ENCODE measurements around the gene UBXN10. TPM values are rescaled to one million over a fixed set of nuclear protein-coding genes. Genes with fewer than 3 reads are reported as not detected.

UBXN10 gene
- total RNA-seq, 4 donors from 2014 or later: 0.18 to 4.3 (median 0.19) TPM; not detected in 1

DNA sequence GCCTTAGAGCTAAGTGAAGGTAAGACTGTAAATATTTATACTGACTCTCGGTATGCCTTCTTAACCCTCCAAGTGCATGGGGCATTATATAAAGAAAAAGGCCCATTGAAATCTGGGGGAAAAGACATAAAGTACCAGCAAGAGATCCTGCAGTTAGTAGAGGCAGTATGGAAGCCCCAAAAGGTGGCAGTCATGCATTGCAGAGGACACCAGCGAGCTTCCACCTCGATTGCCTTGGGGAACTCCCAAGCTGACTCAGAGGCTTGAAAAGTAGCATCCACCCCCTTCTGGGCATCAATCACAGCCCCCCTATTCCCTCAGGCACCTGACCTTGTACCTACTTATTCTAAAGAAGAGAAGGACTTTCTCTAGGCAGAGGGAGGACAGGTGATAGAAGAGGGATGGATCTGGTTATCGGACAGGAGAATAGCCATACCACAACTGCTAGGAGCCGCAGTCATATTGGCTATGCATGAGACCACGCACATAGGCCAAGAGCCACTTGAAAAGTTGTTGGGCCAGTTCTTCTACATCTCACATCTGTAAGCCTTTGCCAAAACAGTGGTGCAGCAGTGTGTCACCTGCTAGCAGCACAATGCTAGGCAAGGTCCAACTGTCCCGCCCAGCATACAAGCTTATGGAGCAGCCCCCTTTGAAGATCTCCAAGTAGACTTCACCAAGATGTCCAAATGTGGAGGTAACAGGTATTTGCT, 27.4 kb upstream of the UBXN10 start:
- no peak overlapping the region for H3K4me3 ChIP-seq
- intact Hi-C loops (cut with DNase I; ENCODE audit: low total_unique reads) (no loop called here), in situ Hi-C loops (cut with MboI; ENCODE audit: low sequenced_read_pairs in 4 of 4) (loop anchor here in 3 of 4 donors (5.0 to 10.0 kb wide), 2 partner anchors 244 to 246 kb away; no protein-coding TSS in a partner anchor)
- TF ChIP-seq, protein P1, sequence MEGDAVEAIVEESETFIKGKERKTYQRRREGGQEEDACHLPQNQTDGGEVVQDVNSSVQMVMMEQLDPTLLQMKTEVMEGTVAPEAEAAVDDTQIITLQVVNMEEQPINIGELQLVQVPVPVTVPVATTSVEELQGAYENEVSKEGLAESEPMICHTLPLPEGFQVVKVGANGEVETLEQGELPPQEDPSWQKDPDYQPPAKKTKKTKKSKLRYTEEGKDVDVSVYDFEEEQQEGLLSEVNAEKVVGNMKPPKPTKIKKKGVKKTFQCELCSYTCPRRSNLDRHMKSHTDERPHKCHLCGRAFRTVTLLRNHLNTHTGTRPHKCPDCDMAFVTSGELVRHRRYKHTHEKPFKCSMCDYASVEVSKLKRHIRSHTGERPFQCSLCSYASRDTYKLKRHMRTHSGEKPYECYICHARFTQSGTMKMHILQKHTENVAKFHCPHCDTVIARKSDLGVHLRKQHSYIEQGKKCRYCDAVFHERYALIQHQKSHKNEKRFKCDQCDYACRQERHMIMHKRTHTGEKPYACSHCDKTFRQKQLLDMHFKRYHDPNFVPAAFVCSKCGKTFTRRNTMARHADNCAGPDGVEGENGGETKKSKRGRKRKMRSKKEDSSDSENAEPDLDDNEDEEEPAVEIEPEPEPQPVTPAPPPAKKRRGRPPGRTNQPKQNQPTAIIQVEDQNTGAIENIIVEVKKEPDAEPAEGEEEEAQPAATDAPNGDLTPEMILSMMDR (IDR thresholded peaks at IDR 0.05 in 4 of 5, conservative IDR thresholded peaks at IDR 0.05 in 1 of 5): no peak
- no peak for TF ChIP-seq POLR2A (IDR thresholded peaks at IDR 0.05)
- ATAC-seq (no peak), DNase-seq (no peak)
- no peak overlapping the region for H3K27ac ChIP-seq
- no peaks in the 10 kb centered on the region for H3K9me3 ChIP-seq
- peaks cover 0 to 3% (median 0%) of the 10 kb centered on the region in 3 donors for H3K27me3 ChIP-seq
- no peaks in the 10 kb centered on the region for H3K36me3 ChIP-seq
- peaks cover 0 to 3% of the 10 kb centered on the region in 2 donors for H3K4me1 ChIP-seq

DNA sequence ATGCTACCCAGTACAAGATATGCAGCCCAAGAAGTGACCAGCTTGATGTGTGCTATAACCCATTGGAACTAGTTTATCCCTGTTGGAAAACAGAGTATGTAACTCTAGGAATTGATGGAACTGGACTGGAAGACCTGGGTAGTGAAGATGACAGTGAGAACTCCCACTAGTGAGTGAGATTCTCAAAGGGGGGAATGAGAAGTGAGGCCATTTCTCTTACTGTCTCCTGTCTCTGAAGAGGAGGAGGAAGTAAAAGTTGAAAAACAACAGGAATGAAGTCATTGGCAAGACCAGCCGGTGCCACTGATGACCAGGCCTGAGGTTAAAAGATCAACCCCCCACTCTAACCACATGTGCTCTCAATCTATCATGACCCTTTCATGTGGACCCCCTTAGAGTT, 25.9 kb upstream of the UBXN10 start:
- in situ Hi-C loops (cut with MboI; ENCODE audit: low sequenced_read_pairs in 4 of 4) (no loop called here), intact Hi-C loops (cut with DNase I; ENCODE audit: low total_unique reads) (no loop called here)
- no peak for ATAC-seq
- H3K4me3 ChIP-seq: no peak overlapping the region
- H3K4me1 ChIP-seq: peaks cover 0 to 7% of the 10 kb centered on the region in 2 donors
- TF ChIP-seq, protein P1 (IDR thresholded peaks at IDR 0.05 in 4 of 5, conservative IDR thresholded peaks at IDR 0.05 in 1 of 5): no peak
- TF ChIP-seq POLR2A (IDR thresholded peaks at IDR 0.05): no peak
- peaks cover 0 to 3% (median 0%) of the 10 kb centered on the region in 3 donors for H3K27me3 ChIP-seq
- no peak overlapping the region for H3K27ac ChIP-seq
- no peaks in the 10 kb centered on the region for H3K9me3 ChIP-seq
- no peaks in the 10 kb centered on the region for H3K36me3 ChIP-seq
- no peak for DNase-seq

GRCh38 chr1:20164694-20165202, 21.1 kb upstream of the UBXN10 start:
- no peak overlapping the region for H3K4me3 ChIP-seq
- in situ Hi-C loops (cut with MboI; ENCODE audit: low sequenced_read_pairs in 4 of 4): no loop called here
- no peaks in the 10 kb centered on the region for H3K36me3 ChIP-seq
- ATAC-seq (peak in 1 of 2 donors; percentile 61), DNase-seq (peak; percentile 29 to 40)
- peak overlapping the region in 1 of 4 donors; percentile 23 for H3K27ac ChIP-seq
- intact Hi-C loops (cut with DNase I; ENCODE audit: low total_unique reads): no loop called here
- no peak for TF ChIP-seq POLR2A (IDR thresholded peaks at IDR 0.05)
- TF ChIP-seq, protein P1 (IDR thresholded peaks at IDR 0.05 in 4 of 5, conservative IDR thresholded peaks at IDR 0.05 in 1 of 5): no peak
- H3K9me3 ChIP-seq: no peaks in the 10 kb centered on the region
- peaks cover 0 to 4% (median 3%) of the 10 kb centered on the region in 3 donors for H3K27me3 ChIP-seq
- peaks cover 0 to 8% of the 10 kb centered on the region in 2 donors for H3K4me1 ChIP-seq

- no peak overlapping the region for H3K27ac ChIP-seq
- H3K36me3 ChIP-seq: no peaks in the 10 kb centered on the region
- intact Hi-C loops (cut with DNase I; ENCODE audit: low total_unique reads): no loop called here
- H3K27me3 ChIP-seq: peaks cover 0 to 4% (median 3%) of the 10 kb centered on the region in 3 donors
- peaks cover 0 to 8% of the 10 kb centered on the region in 2 donors for H3K4me1 ChIP-seq
- no peak for DNase-seq
- H3K9me3 ChIP-seq: no peaks in the 10 kb centered on the region
- no peak for ATAC-seq
- in situ Hi-C loops (cut with MboI; ENCODE audit: low sequenced_read_pairs in 4 of 4): no loop called here
- no peak for TF ChIP-seq POLR2A (IDR thresholded peaks at IDR 0.05)
- TF ChIP-seq, protein P1 (IDR thresholded peaks at IDR 0.05 in 4 of 5, conservative IDR thresholded peaks at IDR 0.05 in 1 of 5): no peak
- no peak overlapping the region for H3K4me3 ChIP-seq
These were observed 20.4 kb upstream of the UBXN10 start for GRCh38 chr1:20165522-20165951.
